Vagina (tissue), 2 donors: ENCODE data around the gene EDAR. TPM values are rescaled to one million over a fixed set of nuclear protein-coding genes. Genes with fewer than 3 reads are reported as not detected.

Experiments used
- DNase-seq, 2 donors: peaks; one replicate each; pipeline ENCODE4 v3.0.0-alpha.2; 2017; ENCODE audit errors: extremely low spot score in 2 of 2
- H3K27ac ChIP-seq: fragments of 200-600 bp; sonication (generic); one replicate; pipeline ENCODE4 v1.5.1; 2019
- H3K27me3 ChIP-seq: fragments of 200-600 bp; sonication (generic); one replicate; pipeline ENCODE4 v1.5.1; 2019
- H3K36me3 ChIP-seq, 2 donors: fragments of 200-600 bp; sonication (generic); one replicate each; pipeline ENCODE4 v1.5.1; 2017 to 2019
- H3K4me1 ChIP-seq: fragments of 200-600 bp; sonication (generic); one replicate; pipeline ENCODE4 v1.5.1; 2019
- H3K4me3 ChIP-seq, 2 donors: fragments of 200-600 bp; sonication (generic); 1 replicate in 1 of 2; 2 replicates in 1 of 2; pipeline ENCODE4 v1.5.1; 2016 to 2019
- H3K9me3 ChIP-seq: fragments of 200-600 bp; sonication (generic); one replicate; pipeline ENCODE4 v1.5.1; 2019
- CTCF ChIP-seq, 3 experiments: fragments of 450-650 bp in 2 of 3; fragments of 200-600 bp in 1 of 3; sonication (generic) in 1 of 3; IDR thresholded peaks; one replicate each; pipeline ENCODE4 v1.5.1; 2017 to 2019; ENCODE audit warnings: antibody characterized with exemption in 3 of 3, mild to moderate bottlenecking in 2 of 3, moderate library complexity in 2 of 3
- POLR2A ChIP-seq, 2 donors: fragments of 450-650 bp; IDR thresholded peaks; one replicate each; pipeline ENCODE4 v1.6.1; 2017; ENCODE audit warnings: antibody characterized with exemption in 2 of 2, mild to moderate bottlenecking in 2 of 2, moderate library complexity in 2 of 2
- POLR2AphosphoS5 ChIP-seq, 2 donors: sonication (generic); formaldehyde crosslinking; IDR thresholded peaks; one replicate each; pipeline ENCODE4 v1.9.0; 2017; ENCODE audit warnings: antibody characterized with exemption in 2 of 2, mild to moderate bottlenecking in 2 of 2, low read depth in 1 of 2; ENCODE audit not compliant: insufficient read depth in 1 of 2
- intact Hi-C: fragments of 100-400 bp; cut with DNase I; formaldehyde crosslinking; loops from one replicate; pipeline ENCODE4 v1.15.1; 2023
- total RNA-seq: library from RNA; depleted of rRNA; stranded (reverse); fragments of >200 nt; gene quantifications from one replicate; pipeline ENCODE4 v1.2.3, GENCODE V29; 2016

The EDAR gene
- total RNA-seq, 1 donor from 2014 or later = 0.74 TPM

GRCh38 chr2:109021895-109022300 lies 32.9 kb upstream of the EDAR start:
- H3K27me3 ChIP-seq = no peaks in the 10 kb centered on the region
- no peak for DNase-seq
- no peaks in the 10 kb centered on the region for H3K36me3 ChIP-seq
- no peak overlapping the region for H3K4me3 ChIP-seq
- no peaks in the 10 kb centered on the region for H3K4me1 ChIP-seq
- intact Hi-C loops = no loop called here
- H3K9me3 ChIP-seq = no peaks in the 10 kb centered on the region
- H3K27ac ChIP-seq = no peak overlapping the region
- no peak for TF ChIP-seq CTCF (IDR thresholded peaks at IDR 0.05)
- TF ChIP-seq POLR2AphosphoS5 (IDR thresholded peaks at IDR 0.05; ENCODE audit: insufficient read depth in 1 of 2, low read depth in 1 of 2) = no peak
- no peak for TF ChIP-seq POLR2A (IDR thresholded peaks at IDR 0.05)

GRCh38 chr2:109020217-109020637 lies 31.2 kb upstream of the EDAR start:
- no peaks in the 10 kb centered on the region for H3K36me3 ChIP-seq
- H3K4me3 ChIP-seq = no peak overlapping the region
- intact Hi-C loops = no loop called here
- TF ChIP-seq CTCF (IDR thresholded peaks at IDR 0.05) (no peak), POLR2A (IDR thresholded peaks at IDR 0.05) (no peak)
- no peaks in the 10 kb centered on the region for H3K4me1 ChIP-seq
- H3K27me3 ChIP-seq = no peaks in the 10 kb centered on the region
- DNase-seq = no peak
- H3K9me3 ChIP-seq = no peaks in the 10 kb centered on the region
- no peak overlapping the region for H3K27ac ChIP-seq

GRCh38 chr2:109018452-109018851 lies 29.4 kb upstream of the EDAR start:
- intact Hi-C loops = no loop called here
- no peak for DNase-seq
- Histone ChIP-seq H3K27me3 (no peaks in the 10 kb centered on the region), H3K9me3 (no peaks in the 10 kb centered on the region), H3K36me3 (no peaks in the 10 kb centered on the region), H3K4me1 (no peaks in the 10 kb centered on the region), H3K27ac (no peak overlapping the region), H3K4me3 (no peak overlapping the region)
- no peak for TF ChIP-seq CTCF (IDR thresholded peaks at IDR 0.05)
- no peak for TF ChIP-seq POLR2A (IDR thresholded peaks at IDR 0.05)
- TF ChIP-seq POLR2AphosphoS5 (IDR thresholded peaks at IDR 0.05; ENCODE audit: insufficient read depth in 1 of 2, low read depth in 1 of 2) = no peak

- DNase-seq = no peak
- no peak for TF ChIP-seq POLR2A (IDR thresholded peaks at IDR 0.05)
- TF ChIP-seq POLR2AphosphoS5 (IDR thresholded peaks at IDR 0.05; ENCODE audit: insufficient read depth in 1 of 2, low read depth in 1 of 2) = no peak
- no peak for TF ChIP-seq CTCF (IDR thresholded peaks at IDR 0.05)
- H3K27ac ChIP-seq = no peak overlapping the region
- no peaks in the 10 kb centered on the region for H3K36me3 ChIP-seq
- H3K27me3 ChIP-seq = no peaks in the 10 kb centered on the region
- intact Hi-C loops = no loop called here
- H3K9me3 ChIP-seq = no peaks in the 10 kb centered on the region
- no peaks in the 10 kb centered on the region for H3K4me1 ChIP-seq
- H3K4me3 ChIP-seq = no peak overlapping the region
Observed at GRCh38 chr2:109017017-109017416, 28.0 kb upstream of the EDAR start.

- intact Hi-C loops = no loop called here
- Histone ChIP-seq H3K9me3 (no peaks in the 10 kb centered on the region), H3K27ac (no peak overlapping the region), H3K36me3 (no peaks in the 10 kb centered on the region), H3K4me3 (no peak overlapping the region), H3K4me1 (no peaks in the 10 kb centered on the region), H3K27me3 (no peaks in the 10 kb centered on the region)
- no peak for TF ChIP-seq POLR2AphosphoS5 (IDR thresholded peaks at IDR 0.05; ENCODE audit: insufficient read depth in 1 of 2, low read depth in 1 of 2)
- TF ChIP-seq POLR2A (IDR thresholded peaks at IDR 0.05) = no peak
- TF ChIP-seq CTCF (IDR thresholded peaks at IDR 0.05) = no peak
- DNase-seq = no peak
Observed at GRCh38 chr2:109016376-109016775, 27.4 kb upstream of the EDAR start.
